ENCODE results near the gene ABTB2. TPM values are rescaled to one million over a fixed set of nuclear protein-coding genes. Genes with fewer than 3 reads are reported as not detected.

Gene ABTB2
- total RNA-seq, 2 experiments from 2014 or later: 1.2 TPM

DNA sequence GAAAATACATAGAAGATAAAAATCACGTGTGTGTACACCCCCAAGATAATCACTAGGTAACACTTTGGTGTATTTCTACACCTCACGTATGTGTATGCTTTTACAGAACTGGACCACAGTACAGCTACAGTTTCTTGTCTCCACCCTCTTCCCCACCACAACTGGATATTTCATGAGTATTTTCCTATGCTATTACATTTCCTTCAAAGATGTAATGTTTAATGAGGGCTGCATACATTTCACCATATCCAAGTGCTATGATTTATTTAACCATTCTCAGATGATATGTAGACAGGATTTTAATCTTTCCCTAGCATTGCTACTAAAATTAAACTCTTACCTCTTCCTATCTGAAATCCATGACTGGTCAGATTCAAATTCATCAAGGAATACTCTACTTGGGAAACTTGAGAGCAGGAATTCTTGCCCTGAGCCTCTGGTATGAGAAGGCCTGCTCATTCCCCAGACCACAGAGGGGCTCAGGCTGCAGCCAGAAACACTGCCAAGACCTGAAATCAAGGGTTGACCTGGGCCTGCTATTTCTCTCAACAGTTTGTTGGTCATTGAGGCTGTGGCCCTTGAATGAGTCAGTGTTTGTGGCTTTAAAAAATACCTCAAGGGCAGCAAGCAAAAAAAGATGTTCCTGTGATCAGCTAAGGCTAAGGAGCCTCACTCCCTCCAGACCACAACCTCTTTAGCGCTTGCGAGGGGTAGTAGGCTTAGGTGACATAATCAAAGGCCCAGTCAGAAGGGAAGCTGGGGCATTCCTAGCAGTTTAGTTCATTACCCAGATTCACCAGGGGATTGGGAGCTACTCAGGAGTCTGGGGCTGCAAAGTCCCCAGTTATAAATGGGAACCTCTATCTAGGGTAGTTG is 55.5 kb downstream of the ABTB2 start:
- POLR2A ChIA-PET: no interaction called here
- DNase-seq: no peak
- no peak for ATAC-seq
- no peaks in the 10 kb centered on the region for H3K9me3 Mint-ChIP-seq (ENCODE audit: low read depth)
- no peak overlapping the region for H3K4me3 Mint-ChIP-seq
- intact Hi-C loops (cut with DNase I, micrococcal nuclease): no loop called here
- H3K27me3 Mint-ChIP-seq: no peaks in the 10 kb centered on the region
- no peak overlapping the region for H3K27ac Mint-ChIP-seq
- CTCF ChIA-PET: interaction anchor here (0.5 kb wide), 1 partner anchor 284 kb away, joined by 3 read pairs; no protein-coding TSS in a partner anchor
- no peaks in the 10 kb centered on the region for H3K36me3 Mint-ChIP-seq (ENCODE audit: low read depth)
- H3K4me1 Mint-ChIP-seq: peaks cover 3% of the 10 kb centered on the region

GRCh38 chr11:34300926-34301295 is 56.9 kb downstream of the ABTB2 start:
- Mint-ChIP-seq H3K36me3 (ENCODE audit: low read depth) (no peaks in the 10 kb centered on the region), H3K27ac (no peak overlapping the region), H3K4me3 (no peak overlapping the region), H3K4me1 (no peaks in the 10 kb centered on the region), H3K27me3 (no peaks in the 10 kb centered on the region), H3K9me3 (ENCODE audit: low read depth) (no peaks in the 10 kb centered on the region)
- intact Hi-C loops (cut with DNase I, micrococcal nuclease): no loop called here
- POLR2A ChIA-PET: interaction anchor here (0.6 kb wide), 1 partner anchor 83 kb away, joined by 9 read pairs; no protein-coding TSS in a partner anchor
- CTCF ChIA-PET: no interaction called here
- DNase-seq (no peak), ATAC-seq (no peak)

DNA sequence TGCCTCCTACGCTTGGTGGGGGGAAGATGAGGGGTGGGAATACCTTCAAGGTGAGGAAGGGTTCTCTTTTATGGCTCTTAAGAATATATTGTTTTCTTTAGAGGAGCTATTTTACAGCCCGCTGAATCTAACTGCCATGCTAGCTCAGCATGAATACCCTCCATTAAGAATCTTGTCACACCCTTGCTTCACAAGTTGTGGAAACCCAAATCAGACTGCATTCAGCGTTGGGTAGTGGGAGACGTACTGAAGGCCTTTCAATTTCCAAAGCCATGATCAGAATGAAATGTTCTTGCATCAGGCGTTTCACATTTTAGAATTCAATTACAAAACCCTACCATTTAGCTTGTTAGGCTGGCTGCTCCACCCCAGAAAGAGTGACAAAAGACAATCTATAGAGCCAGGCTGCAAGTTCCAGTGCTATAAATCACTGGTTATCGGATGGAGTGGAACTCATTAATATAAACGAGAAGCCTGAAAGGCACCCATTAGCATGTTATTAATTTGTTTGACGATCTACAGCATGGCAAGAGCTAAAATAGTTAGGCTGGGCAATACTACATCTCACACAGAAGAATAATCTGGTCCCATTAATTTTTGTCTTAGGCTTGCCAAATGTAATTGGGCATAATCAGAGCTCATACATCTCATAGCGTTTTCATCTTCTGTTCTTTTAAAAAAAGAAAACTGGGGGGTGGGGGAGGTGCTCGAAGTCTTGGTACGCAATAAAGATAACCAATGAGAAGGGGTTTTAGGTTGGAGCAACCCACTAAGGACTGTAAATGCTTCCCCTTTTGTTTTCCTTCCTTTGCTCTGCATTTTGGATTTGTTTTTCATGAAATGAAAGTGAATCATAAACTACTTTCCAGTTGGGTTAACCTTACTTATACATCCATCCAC is 57.5 kb downstream of the ABTB2 start:
- Mint-ChIP-seq H3K4me1 (no peaks in the 10 kb centered on the region), H3K27ac (no peak overlapping the region), H3K4me3 (no peak overlapping the region), H3K36me3 (ENCODE audit: low read depth) (no peaks in the 10 kb centered on the region), H3K27me3 (no peaks in the 10 kb centered on the region), H3K9me3 (ENCODE audit: low read depth) (no peaks in the 10 kb centered on the region)
- DNase-seq (no peak), ATAC-seq (no peak)
- ChIA-PET CTCF (interaction anchor here (0.7 to 0.9 kb wide), 2 partner anchors 11 to 312 kb away, joined by 3 read pairs; no protein-coding TSS in a partner anchor), POLR2A (no interaction called here)
- intact Hi-C loops (cut with DNase I, micrococcal nuclease): no loop called here

DNA sequence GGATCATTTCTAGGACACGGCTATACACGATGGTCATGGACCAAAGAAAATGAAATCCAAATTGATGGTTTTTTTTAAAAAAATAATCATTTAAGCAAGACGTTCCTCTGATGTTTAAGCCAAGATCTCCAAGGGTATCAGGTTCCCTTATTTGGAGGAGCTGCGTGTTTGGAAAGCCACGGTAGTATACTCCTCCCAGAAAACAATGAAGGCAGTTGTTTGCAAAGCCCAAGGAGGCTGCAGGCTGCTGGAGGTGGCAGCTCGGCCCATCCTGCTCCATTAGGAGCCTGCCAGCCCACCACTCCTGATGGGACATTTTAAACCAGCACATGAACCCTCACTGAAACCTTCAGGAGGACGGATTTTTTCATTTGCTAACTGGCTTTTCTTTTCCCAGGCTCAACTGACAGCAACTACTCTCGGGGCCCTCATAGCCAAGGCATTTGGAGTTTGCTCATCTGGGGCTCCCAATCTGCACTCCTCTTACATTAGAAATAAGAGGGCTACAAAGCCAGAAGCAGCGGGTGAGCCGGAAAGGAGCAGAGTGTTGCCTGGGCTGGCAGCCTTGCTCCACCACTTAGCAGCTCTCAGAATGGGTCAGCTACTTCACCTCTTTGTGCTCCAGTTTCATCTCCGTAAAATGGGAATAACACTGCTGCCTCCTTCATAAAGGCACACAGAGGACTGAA is 58.4 kb downstream of the ABTB2 start:
- no peaks in the 10 kb centered on the region for H3K9me3 Mint-ChIP-seq (ENCODE audit: low read depth)
- H3K4me1 Mint-ChIP-seq: no peaks in the 10 kb centered on the region
- H3K4me3 Mint-ChIP-seq: no peak overlapping the region
- ChIA-PET CTCF (interaction anchor here (0.9 to 1.0 kb wide), 3 partner anchors 12 to 125 kb away, joined by 3 read pairs; no protein-coding TSS in a partner anchor), POLR2A (no interaction called here)
- H3K27me3 Mint-ChIP-seq: no peaks in the 10 kb centered on the region
- no peaks in the 10 kb centered on the region for H3K36me3 Mint-ChIP-seq (ENCODE audit: low read depth)
- ATAC-seq (no peak), DNase-seq (no peak)
- intact Hi-C loops (cut with DNase I, micrococcal nuclease): no loop called here
- H3K27ac Mint-ChIP-seq: no peak overlapping the region

DNA sequence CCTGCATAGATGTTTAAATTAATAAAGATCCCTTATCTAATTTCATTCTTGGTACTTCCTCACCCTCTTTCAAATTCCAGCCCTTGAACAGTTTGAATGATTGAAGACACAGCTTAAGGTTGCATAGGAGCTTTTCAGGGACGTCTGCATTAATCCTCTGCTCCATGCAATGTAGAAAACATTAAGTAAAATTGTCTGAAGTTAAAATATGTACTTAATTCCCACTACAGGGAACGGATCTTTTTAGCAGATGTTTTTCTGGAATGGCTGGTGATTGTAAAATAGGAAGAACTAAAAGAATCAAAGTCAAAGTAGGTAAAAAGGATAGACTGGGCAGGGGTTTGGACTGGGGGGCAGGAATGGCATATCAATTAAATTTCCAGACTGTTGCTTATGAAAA is 58.9 kb downstream of the ABTB2 start:
- intact Hi-C loops (cut with DNase I, micrococcal nuclease): no loop called here
- no peak for ATAC-seq
- H3K4me1 Mint-ChIP-seq: no peaks in the 10 kb centered on the region
- DNase-seq: no peak
- no peaks in the 10 kb centered on the region for H3K9me3 Mint-ChIP-seq (ENCODE audit: low read depth)
- ChIA-PET POLR2A (no interaction called here), CTCF (interaction anchor here (1.0 kb wide), 2 partner anchors 19 to 124 kb away, joined by 3 read pairs; no protein-coding TSS in a partner anchor)
- no peaks in the 10 kb centered on the region for H3K36me3 Mint-ChIP-seq (ENCODE audit: low read depth)
- H3K27ac Mint-ChIP-seq: no peak overlapping the region
- no peaks in the 10 kb centered on the region for H3K27me3 Mint-ChIP-seq
- H3K4me3 Mint-ChIP-seq: no peak overlapping the region

DNA sequence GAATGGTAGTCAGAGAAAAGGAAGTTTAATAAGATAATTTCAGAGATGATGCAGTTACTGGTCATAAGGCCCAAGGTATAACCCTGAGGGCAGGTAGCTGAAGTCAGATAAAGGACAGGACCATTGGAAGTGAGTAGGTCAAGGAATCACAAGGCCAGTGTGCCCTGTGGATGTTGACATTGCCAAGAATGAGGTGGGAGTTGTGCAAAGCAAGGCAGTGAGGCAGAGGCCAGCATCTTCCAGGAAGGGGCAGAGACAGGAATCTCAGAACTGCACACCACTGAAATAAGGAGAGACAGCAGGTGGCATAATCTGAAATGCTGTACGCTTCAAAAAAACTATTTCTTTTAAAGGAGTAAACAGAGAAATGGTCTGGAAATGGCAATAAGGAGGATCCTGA is 61.4 kb downstream of the ABTB2 start:
- Mint-ChIP-seq H3K9me3 (ENCODE audit: low read depth) (no peaks in the 10 kb centered on the region), H3K27ac (no peak overlapping the region), H3K36me3 (ENCODE audit: low read depth) (no peaks in the 10 kb centered on the region), H3K27me3 (no peaks in the 10 kb centered on the region), H3K4me3 (no peak overlapping the region), H3K4me1 (no peaks in the 10 kb centered on the region)
- intact Hi-C loops (cut with DNase I, micrococcal nuclease): no loop called here
- CTCF ChIA-PET: interaction anchor here (1.5 kb wide), 1 partner anchor 122 kb away, joined by 3 read pairs; no protein-coding TSS in a partner anchor
- POLR2A ChIA-PET: no interaction called here
- ATAC-seq: no peak
- DNase-seq: no peak

DNA sequence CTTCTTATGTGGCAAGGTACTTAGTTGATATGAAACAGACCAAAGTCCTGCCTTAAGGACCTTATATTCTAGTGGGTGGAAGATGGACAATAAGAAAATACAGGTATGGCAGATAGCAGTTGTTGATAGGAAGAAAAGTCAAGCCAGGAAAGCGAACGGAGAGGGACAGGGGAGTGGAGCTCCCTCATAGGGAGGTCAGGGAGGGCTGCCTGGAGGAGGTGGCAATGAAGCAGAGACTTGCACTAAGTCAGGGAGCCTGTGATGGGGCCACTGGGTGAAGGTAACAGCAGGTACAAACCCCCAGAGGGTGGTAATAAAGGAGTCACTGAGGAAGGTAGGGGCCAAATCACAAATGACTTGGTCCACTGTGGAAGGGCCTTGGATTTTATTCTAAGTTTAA is 65.3 kb downstream of the ABTB2 start:
- Mint-ChIP-seq H3K27me3 (no peaks in the 10 kb centered on the region), H3K4me3 (no peak overlapping the region), H3K36me3 (ENCODE audit: low read depth) (no peaks in the 10 kb centered on the region), H3K27ac (no peak overlapping the region), H3K4me1 (no peaks in the 10 kb centered on the region), H3K9me3 (ENCODE audit: low read depth) (no peaks in the 10 kb centered on the region)
- DNase-seq: no peak
- no peak for ATAC-seq
- ChIA-PET POLR2A (no interaction called here), CTCF (no interaction called here)
- intact Hi-C loops (cut with DNase I, micrococcal nuclease): no loop called here

- Mint-ChIP-seq H3K4me3 (no peak overlapping the region), H3K4me1 (no peaks in the 10 kb centered on the region), H3K36me3 (ENCODE audit: low read depth) (no peaks in the 10 kb centered on the region), H3K27me3 (no peaks in the 10 kb centered on the region), H3K27ac (no peak overlapping the region), H3K9me3 (ENCODE audit: low read depth) (no peaks in the 10 kb centered on the region)
- ATAC-seq (no peak), DNase-seq (no peak)
- ChIA-PET POLR2A (no interaction called here), CTCF (no interaction called here)
- intact Hi-C loops (cut with DNase I, micrococcal nuclease): no loop called here
Observed at GRCh38 chr11:34292111-34292510, 65.7 kb downstream of the ABTB2 start.

- CTCF ChIA-PET: no interaction called here
- Mint-ChIP-seq H3K4me3 (no peak overlapping the region), H3K36me3 (ENCODE audit: low read depth) (no peaks in the 10 kb centered on the region), H3K27me3 (no peaks in the 10 kb centered on the region), H3K9me3 (ENCODE audit: low read depth) (no peaks in the 10 kb centered on the region), H3K27ac (no peak overlapping the region), H3K4me1 (no peaks in the 10 kb centered on the region)
- ATAC-seq (no peak), DNase-seq (no peak)
- POLR2A ChIA-PET: no interaction called here
- intact Hi-C loops (cut with DNase I, micrococcal nuclease): no loop called here
Observed at GRCh38 chr11:34290926-34291325, 66.9 kb downstream of the ABTB2 start.

DNA sequence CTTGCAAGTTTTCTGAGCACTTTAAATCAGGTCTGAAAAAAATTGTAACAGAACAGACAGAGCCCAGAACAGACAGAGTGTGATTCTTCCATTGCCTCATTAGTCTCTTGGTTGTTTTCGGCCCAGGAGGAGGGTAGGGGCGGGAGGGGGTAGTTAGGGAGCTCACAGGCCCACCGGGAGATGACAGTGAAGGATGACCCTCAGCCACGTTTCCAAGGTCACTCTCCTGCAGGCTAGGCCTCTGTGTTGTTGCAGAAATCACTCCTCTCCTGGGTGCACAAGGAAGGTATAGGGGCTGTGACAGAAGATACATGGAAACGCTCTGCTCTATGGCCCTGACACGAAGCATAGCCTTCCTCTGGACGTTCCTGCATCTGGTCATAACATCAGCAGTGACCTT is 69.3 kb downstream of the ABTB2 start:
- ATAC-seq (no peak), DNase-seq (no peak)
- H3K4me1 Mint-ChIP-seq: no peaks in the 10 kb centered on the region
- POLR2A ChIA-PET: no interaction called here
- intact Hi-C loops (cut with DNase I, micrococcal nuclease): no loop called here
- no peak overlapping the region for H3K4me3 Mint-ChIP-seq
- no peaks in the 10 kb centered on the region for H3K36me3 Mint-ChIP-seq (ENCODE audit: low read depth)
- H3K27ac Mint-ChIP-seq: no peak overlapping the region
- CTCF ChIA-PET: no interaction called here
- no peaks in the 10 kb centered on the region for H3K27me3 Mint-ChIP-seq
- no peaks in the 10 kb centered on the region for H3K9me3 Mint-ChIP-seq (ENCODE audit: low read depth)

- ATAC-seq: no peak
- CTCF ChIA-PET: interaction anchor here (1.0 kb wide), 1 partner anchor 104 kb away, joined by 3 read pairs; no protein-coding TSS in a partner anchor
Observed at GRCh38 chr11:34284811-34285481, 72.9 kb downstream of the ABTB2 start.

More at GRCh38 chr11:34284811-34285481, 72.9 kb downstream of the ABTB2 start:
- DNase-seq: no peak
- Mint-ChIP-seq H3K4me3 (no peak overlapping the region), H3K9me3 (ENCODE audit: low read depth) (no peaks in the 10 kb centered on the region), H3K27ac (no peak overlapping the region), H3K27me3 (no peaks in the 10 kb centered on the region), H3K36me3 (ENCODE audit: low read depth) (no peaks in the 10 kb centered on the region), H3K4me1 (no peaks in the 10 kb centered on the region)
- POLR2A ChIA-PET: no interaction called here
- intact Hi-C loops (cut with DNase I, micrococcal nuclease): no loop called here
